Measurements from ENCODE around the gene ZNF154. TPM values are rescaled to one million over a fixed set of nuclear protein-coding genes. Genes with fewer than 3 reads are reported as not detected.

ZNF154 gene
- total RNA-seq, 1 donor from 2014 or later, result 4.5 TPM

GRCh38 chr19:57672466-57672865, 36.5 kb downstream of the ZNF154 start:
- peaks cover 11% of the 10 kb centered on the region for H3K27me3 ChIP-seq
- no peak for ATAC-seq
- intact Hi-C loops (cut with DNase I), result no loop called here

GRCh38 chr19:57671124-57671895, 37.7 kb downstream of the ZNF154 start:
- Histone ChIP-seq H3K36me3 (no peaks in the 10 kb centered on the region), H3K9me3 (no peaks in the 10 kb centered on the region), H3K4me3 (no peak overlapping the region), H3K4me1 (no peaks in the 10 kb centered on the region), H3K27me3 (peaks cover 4% of the 10 kb centered on the region), H3K27ac (no peak overlapping the region)
- intact Hi-C loops (cut with DNase I), result no loop called here
- TF ChIP-seq CTCF (IDR thresholded peaks at IDR 0.05), result no peak
- DNase-seq, result no peak
- no peak for ATAC-seq

More at GRCh38 chr19:57672466-57672865, 36.5 kb downstream of the ZNF154 start:
- Histone ChIP-seq H3K4me1 (no peaks in the 10 kb centered on the region), H3K36me3 (no peaks in the 10 kb centered on the region), H3K4me3 (no peak overlapping the region), H3K9me3 (no peaks in the 10 kb centered on the region), H3K27ac (no peak overlapping the region)
- no peak for DNase-seq
- no peak for TF ChIP-seq CTCF (IDR thresholded peaks at IDR 0.05)

DNA sequence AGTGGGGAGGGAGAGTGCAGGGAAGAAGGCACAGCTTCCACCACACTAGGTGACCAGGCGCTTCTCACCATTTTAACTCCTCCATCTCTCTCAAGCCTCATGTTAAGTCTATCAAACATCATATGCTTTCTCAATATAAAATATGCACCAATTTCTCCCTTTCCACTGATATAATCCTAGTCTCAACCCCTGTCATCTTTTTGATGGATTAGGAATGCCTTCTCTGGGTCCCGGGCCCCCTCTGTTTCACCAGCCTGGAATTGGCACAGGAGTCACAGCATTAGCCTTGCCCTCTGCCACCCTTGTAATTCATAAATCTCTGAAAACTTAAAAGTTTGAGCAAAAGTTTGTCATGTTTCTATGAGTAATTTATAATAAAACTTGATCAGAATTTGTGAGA, 40.4 kb downstream of the ZNF154 start, which contains the start of gene ZSCAN4:
ZSCAN4 (plus strand) TSS at position 301 of the 400 bp plus-strand sequence. CDS start 7,211 bp downstream, outside the sequence.
- no peak for TF ChIP-seq CTCF (IDR thresholded peaks at IDR 0.05)
- ATAC-seq, result no peak
- no peak within 1 kb of the TSS for H3K27ac ChIP-seq
- no peak within 1 kb of the TSS for H3K4me3 ChIP-seq
- no peaks in the 10 kb centered on the region for H3K36me3 ChIP-seq
- no peak for DNase-seq
- no peaks in the 10 kb centered on the region for H3K9me3 ChIP-seq
- intact Hi-C loops (cut with DNase I), result no loop called here
- no peaks in the 10 kb centered on the region for H3K4me1 ChIP-seq
- peaks cover 6% of the 10 kb centered on the region for H3K27me3 ChIP-seq

DNA sequence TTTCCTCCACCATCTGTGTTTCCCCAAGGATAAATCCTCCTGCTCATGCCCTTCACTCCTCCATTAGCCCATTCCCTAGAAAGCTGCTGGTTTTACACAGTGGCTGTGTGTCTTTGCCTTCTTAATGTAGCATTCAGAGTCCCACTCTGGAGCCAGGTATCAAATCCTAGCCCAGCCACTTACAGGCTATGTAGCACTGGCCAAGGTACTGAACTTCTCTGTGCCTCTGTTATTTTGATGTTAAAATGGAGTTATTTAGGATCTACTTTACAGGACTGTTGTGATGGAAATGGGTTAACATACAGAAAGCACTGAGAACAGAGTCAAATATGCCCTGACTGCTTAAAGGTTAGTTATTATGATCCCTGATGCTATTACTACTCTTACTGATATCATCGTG, 41.8 kb downstream of the ZNF154 start:
- TF ChIP-seq CTCF (IDR thresholded peaks at IDR 0.05), result no peak
- DNase-seq (no peak), ATAC-seq (no peak)
- H3K4me1 ChIP-seq, result no peaks in the 10 kb centered on the region
- H3K9me3 ChIP-seq, result no peaks in the 10 kb centered on the region
- H3K36me3 ChIP-seq, result no peaks in the 10 kb centered on the region
- H3K27me3 ChIP-seq, result peaks cover 10% of the 10 kb centered on the region
- H3K4me3 ChIP-seq, result no peak overlapping the region
- H3K27ac ChIP-seq, result no peak overlapping the region
- intact Hi-C loops (cut with DNase I), result no loop called here

DNA sequence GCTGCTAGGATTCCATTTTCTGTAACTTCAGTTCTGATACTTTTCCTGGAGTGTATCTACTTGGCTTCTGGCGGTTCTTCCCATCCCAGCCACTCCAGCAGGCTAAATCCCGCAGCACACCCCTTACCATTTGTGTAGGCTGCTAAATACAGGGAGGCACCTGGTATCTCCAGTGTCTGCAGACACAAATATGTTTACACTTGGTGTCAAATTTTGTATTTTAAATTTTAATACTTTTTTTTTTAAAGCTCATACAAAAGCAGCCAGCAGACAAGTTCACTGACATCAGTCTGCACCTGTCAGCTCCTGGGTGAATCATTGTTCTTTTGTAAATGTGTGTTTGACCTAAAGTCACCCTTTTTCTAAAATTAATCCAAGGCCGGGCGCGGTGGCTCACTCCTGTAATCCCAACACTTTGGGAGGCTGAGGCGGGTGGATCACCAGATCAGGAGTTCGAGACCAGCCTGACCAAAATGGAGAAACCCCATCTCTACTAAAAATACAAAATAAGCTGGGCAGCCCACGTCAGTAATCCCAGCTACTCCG, 43.7 kb downstream of the ZNF154 start:
- H3K27me3 ChIP-seq, result peaks cover 10% of the 10 kb centered on the region
- no peaks in the 10 kb centered on the region for H3K36me3 ChIP-seq
- no peaks in the 10 kb centered on the region for H3K4me1 ChIP-seq
- DNase-seq (no peak), ATAC-seq (no peak)
- H3K9me3 ChIP-seq, result no peaks in the 10 kb centered on the region
- H3K27ac ChIP-seq, result no peak overlapping the region
- no peak overlapping the region for H3K4me3 ChIP-seq
- intact Hi-C loops (cut with DNase I), result no loop called here
- no peak for TF ChIP-seq CTCF (IDR thresholded peaks at IDR 0.05)
